GM21737 (cell line): ENCODE data around the gene LRCOL1.

Experiments
- ATAC-seq: cut with Tn5 transposase; IDR thresholded peaks from one replicate; pipeline ENCODE4 v1.9.1; 2021; ENCODE audit warnings: mild to moderate bottlenecking, moderate library complexity; ENCODE audit not compliant: unreplicated experiment

Gene LRCOL1

GRCh38 chr12:132585177-132585576, 25.2 kb downstream of the LRCOL1 start:
- no peak for ATAC-seq

- ATAC-seq, result no peak
Measured at GRCh38 chr12:132584429-132584828, 26.0 kb downstream of the LRCOL1 start.

- no peak for ATAC-seq
Measured at GRCh38 chr12:132583736-132584135, 26.6 kb downstream of the LRCOL1 start.

- no peak for ATAC-seq
Measured at GRCh38 chr12:132583411-132583710, 27.0 kb downstream of the LRCOL1 start.

- ATAC-seq, result no peak
Measured at GRCh38 chr12:132582582-132583410, 27.6 kb downstream of the LRCOL1 start.

- no peak for ATAC-seq
Measured at GRCh38 chr12:132582058-132582420, 28.3 kb downstream of the LRCOL1 start.

GRCh38 chr12:132581348-132582057, 28.9 kb downstream of the LRCOL1 start:
- ATAC-seq, result no peak

- no peak for ATAC-seq
Measured at GRCh38 chr12:132580701-132581292, 29.6 kb downstream of the LRCOL1 start.

GRCh38 chr12:132579744-132580143, 30.6 kb downstream of the LRCOL1 start:
- no peak for ATAC-seq

GRCh38 chr12:132578826-132579225, 31.6 kb downstream of the LRCOL1 start:
- ATAC-seq, result no peak

- no peak for ATAC-seq
Measured at GRCh38 chr12:132578118-132578517, 32.3 kb downstream of the LRCOL1 start.

GRCh38 chr12:132577191-132577920, 33.0 kb downstream of the LRCOL1 start:
- no peak for ATAC-seq

GRCh38 chr12:132576701-132577100, 33.7 kb downstream of the LRCOL1 start:
- ATAC-seq, result no peak

GRCh38 chr12:132575661-132576060, 34.7 kb downstream of the LRCOL1 start:
- no peak for ATAC-seq

- ATAC-seq, result no peak
Measured at GRCh38 chr12:132574271-132574996, 35.9 kb downstream of the LRCOL1 start.

GRCh38 chr12:132572801-132573760, 37.3 kb downstream of the LRCOL1 start:
- no peak for ATAC-seq

GRCh38 chr12:132572106-132572505, 38.3 kb downstream of the LRCOL1 start:
- no peak for ATAC-seq

GRCh38 chr12:132571598-132571997, 38.8 kb downstream of the LRCOL1 start:
- ATAC-seq, result no peak

GRCh38 chr12:132571051-132571450, 39.3 kb downstream of the LRCOL1 start:
- ATAC-seq, result no peak

GRCh38 chr12:132570635-132571034, 39.7 kb downstream of the LRCOL1 start:
- ATAC-seq, result no peak
